BE2C (cell line): ENCODE results near the gene ZDHHC17.

ENCODE experiments used
- DNase-seq: peaks from one replicate; pipeline ENCODE4 v3.0.0-alpha.2; 2020
- H3K27me3 ChIP-seq: fragments of 250-450 bp; sonication (Bioruptor Pico); 2 replicates; pipeline ENCODE4 v1.5.1; 2020; ENCODE audit warnings: mild to moderate bottlenecking
- H3K36me3 ChIP-seq: fragments of 250-450 bp; sonication (Bioruptor Pico); 2 replicates; pipeline ENCODE4 v1.5.1; 2020; ENCODE audit warnings: mild to moderate bottlenecking
- H3K4me1 ChIP-seq: fragments of 250-450 bp; sonication (Bioruptor Pico); 2 replicates; pipeline ENCODE4 v1.5.1; 2020
- H3K4me3 ChIP-seq: 2 replicates; pipeline ENCODE4 v1.5.1; 2011; ENCODE audit warnings: low read depth, low read length
- H3K9me3 ChIP-seq: fragments of 250-450 bp; sonication (Bioruptor Pico); 2 replicates; pipeline ENCODE4 v1.5.1; 2020
- TF ChIP-seq, protein P1 (sequence below): IDR thresholded peaks from 2 replicates; pipeline ENCODE4 v1.5.1; 2012; ENCODE audit warnings: mild to moderate bottlenecking, low read depth, low read length

ZDHHC17 gene

DNA sequence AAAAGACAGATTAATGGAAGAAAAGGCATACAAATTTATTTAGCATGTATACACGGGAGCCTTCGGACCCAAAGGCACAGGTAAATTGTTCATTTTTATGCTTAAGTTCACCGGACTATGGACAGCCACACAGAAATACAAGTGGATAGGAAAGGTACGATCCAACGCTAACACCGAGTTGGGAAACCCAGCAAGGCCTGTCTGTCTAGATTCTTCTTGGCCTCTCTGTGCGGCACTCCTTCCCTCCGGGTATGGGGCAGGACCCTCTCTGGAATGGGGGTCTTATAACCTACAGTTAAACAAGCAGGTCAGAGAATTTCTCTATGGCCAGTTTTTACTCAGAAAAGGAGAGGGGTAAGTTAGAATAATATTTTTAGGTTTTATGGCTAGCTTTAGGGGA is 23.4 kb upstream of the ZDHHC17 start:
- Histone ChIP-seq H3K4me3 (no peak overlapping the region), H3K27me3 (no peaks in the 10 kb centered on the region), H3K9me3 (no peaks in the 10 kb centered on the region), H3K4me1 (no peaks in the 10 kb centered on the region), H3K36me3 (no peaks in the 10 kb centered on the region)
- no peak for DNase-seq
- TF ChIP-seq, protein P1, sequence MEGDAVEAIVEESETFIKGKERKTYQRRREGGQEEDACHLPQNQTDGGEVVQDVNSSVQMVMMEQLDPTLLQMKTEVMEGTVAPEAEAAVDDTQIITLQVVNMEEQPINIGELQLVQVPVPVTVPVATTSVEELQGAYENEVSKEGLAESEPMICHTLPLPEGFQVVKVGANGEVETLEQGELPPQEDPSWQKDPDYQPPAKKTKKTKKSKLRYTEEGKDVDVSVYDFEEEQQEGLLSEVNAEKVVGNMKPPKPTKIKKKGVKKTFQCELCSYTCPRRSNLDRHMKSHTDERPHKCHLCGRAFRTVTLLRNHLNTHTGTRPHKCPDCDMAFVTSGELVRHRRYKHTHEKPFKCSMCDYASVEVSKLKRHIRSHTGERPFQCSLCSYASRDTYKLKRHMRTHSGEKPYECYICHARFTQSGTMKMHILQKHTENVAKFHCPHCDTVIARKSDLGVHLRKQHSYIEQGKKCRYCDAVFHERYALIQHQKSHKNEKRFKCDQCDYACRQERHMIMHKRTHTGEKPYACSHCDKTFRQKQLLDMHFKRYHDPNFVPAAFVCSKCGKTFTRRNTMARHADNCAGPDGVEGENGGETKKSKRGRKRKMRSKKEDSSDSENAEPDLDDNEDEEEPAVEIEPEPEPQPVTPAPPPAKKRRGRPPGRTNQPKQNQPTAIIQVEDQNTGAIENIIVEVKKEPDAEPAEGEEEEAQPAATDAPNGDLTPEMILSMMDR, result no peak

DNA sequence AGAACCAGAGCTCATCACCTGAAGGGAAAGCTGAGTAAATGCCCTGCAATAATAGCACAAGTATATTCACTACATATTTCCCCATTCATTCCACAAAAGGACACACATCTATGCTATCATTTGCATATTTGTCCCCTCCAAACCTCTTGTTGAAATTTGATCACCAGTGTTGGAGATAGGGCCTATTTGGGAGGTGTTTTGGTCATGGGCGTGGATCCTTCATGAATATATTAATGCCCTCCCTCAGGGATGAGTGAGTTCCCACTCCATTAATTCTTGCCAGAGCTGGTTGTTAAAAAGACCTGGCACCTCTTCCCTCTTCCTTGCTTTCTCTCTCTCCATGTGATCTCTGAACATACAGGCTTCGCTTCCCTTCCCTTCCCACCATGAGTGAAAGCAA is 18.6 kb upstream of the ZDHHC17 start:
- no peak for DNase-seq
- no peak overlapping the region for H3K4me3 ChIP-seq
- H3K27me3 ChIP-seq, result peaks cover 3% of the 10 kb centered on the region; the same call in 1 of the 2 replicates
- no peaks in the 10 kb centered on the region for H3K9me3 ChIP-seq
- TF ChIP-seq, protein P1, result no peak
- no peaks in the 10 kb centered on the region for H3K36me3 ChIP-seq
- H3K4me1 ChIP-seq, result no peaks in the 10 kb centered on the region

DNA sequence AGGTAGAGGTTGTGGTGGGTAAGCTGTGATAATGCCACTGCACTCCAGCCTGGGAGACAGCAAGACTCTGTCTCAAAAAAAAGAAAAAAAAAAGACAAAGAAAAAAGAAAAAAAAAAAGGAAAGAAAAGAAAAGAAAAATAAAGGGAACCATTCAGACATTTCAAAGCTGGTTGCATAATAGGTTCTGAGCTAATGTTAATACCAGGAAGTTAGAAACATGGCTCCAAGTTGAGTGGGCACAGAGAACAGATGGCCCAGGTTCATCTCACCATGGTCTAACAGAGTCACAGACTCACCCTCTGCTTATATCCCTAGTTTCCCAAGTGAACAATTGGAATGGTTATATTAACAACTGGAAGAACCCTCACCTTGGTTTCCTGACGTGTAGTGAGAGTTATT is 17.4 kb upstream of the ZDHHC17 start:
- H3K4me1 ChIP-seq, result no peaks in the 10 kb centered on the region

GRCh38 chr12:76747245-76747644 is 16.7 kb upstream of the ZDHHC17 start:
- Histone ChIP-seq H3K4me1 (no peaks in the 10 kb centered on the region), H3K27me3 (peaks cover 3% of the 10 kb centered on the region; the same call in 1 of the 2 replicates), H3K36me3 (no peaks in the 10 kb centered on the region), H3K9me3 (no peaks in the 10 kb centered on the region), H3K4me3 (no peak overlapping the region)
- no peak for DNase-seq
- TF ChIP-seq, protein P1, result no peak

More for the DNA sequence above, 17.4 kb upstream of the ZDHHC17 start:
- Histone ChIP-seq H3K4me3 (no peak overlapping the region), H3K36me3 (no peaks in the 10 kb centered on the region), H3K9me3 (no peaks in the 10 kb centered on the region), H3K27me3 (peaks cover 3% of the 10 kb centered on the region; the same call in 1 of the 2 replicates)
- DNase-seq, result no peak
- TF ChIP-seq, protein P1, result no peak

DNA sequence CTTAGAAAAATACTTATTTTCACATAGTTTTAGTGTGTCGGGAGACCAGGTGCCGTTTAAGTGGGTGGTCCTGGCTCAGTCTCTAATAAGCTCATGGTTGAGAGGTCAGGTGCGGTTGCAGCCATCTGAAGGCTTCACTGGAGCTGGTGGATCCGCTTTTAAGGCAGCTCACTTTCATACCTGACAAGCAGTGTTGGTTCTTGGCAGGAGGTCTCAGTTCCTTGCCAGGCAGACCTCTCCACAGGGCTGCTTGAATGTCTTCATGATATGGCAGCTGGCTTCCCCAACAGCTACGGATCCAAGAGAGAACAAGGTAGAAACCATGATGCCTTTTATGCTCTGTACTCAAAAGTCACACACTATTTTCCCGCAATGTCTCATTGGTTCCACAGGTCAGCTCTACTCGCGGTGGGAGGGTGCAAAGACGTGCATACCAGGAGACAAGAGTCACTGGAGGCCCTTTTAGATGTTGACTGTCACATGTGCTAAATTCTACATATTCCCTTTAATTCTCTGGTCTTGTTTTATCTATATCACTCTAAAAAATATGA is 8.0 kb upstream of the ZDHHC17 start:
- Histone ChIP-seq H3K9me3 (no peaks in the 10 kb centered on the region), H3K4me3 (no peak overlapping the region), H3K27me3 (no peaks in the 10 kb centered on the region), H3K4me1 (no peaks in the 10 kb centered on the region), H3K36me3 (no peaks in the 10 kb centered on the region)
- TF ChIP-seq, protein P1, result no peak
- no peak for DNase-seq

DNA sequence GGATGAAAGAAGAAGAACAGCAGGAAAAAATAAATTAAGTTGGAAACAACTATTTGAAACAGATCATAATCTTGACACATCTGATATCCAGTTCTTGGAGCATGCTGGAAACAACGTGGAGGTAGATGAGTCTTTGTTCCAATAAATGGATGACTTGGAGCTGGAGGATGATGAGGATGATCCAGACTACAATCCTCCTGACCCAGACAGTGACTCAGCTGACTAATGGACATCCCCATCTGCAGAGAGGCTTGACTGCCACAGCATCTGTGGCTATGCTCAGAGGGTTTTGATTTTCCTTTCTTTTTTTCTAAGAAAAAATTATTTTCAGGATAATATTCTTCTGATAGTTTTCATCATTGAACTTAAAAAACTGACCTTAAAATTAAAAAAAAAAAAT is 6.2 kb upstream of the ZDHHC17 start:
- no peak for DNase-seq
- no peaks in the 10 kb centered on the region for H3K4me1 ChIP-seq
- H3K36me3 ChIP-seq, result no peaks in the 10 kb centered on the region
- H3K27me3 ChIP-seq, result no peaks in the 10 kb centered on the region
- TF ChIP-seq, protein P1, result no peak
- no peak overlapping the region for H3K4me3 ChIP-seq
- no peaks in the 10 kb centered on the region for H3K9me3 ChIP-seq
